DOHH2 (cell line): Measurements from ENCODE around the gene NQO2.
"Not testable (repeated sequence)": the region's sequence is repeated elsewhere in the genome, so short reads cannot be mapped to it uniquely, and the experiment has no call there.

Experiments
- EZH2phosphoT487 ChIP-seq: fragments of 200-600 bp; sonication (generic); IDR thresholded peaks from 2 replicates; pipeline ENCODE4 v1.6.1; 2017; ENCODE audit warnings: borderline replicate concordance, mild to moderate bottlenecking, antibody characterized with exemption, low read length, moderate library complexity, mixed read lengths
- TF ChIP-seq, protein P1 (sequence below): fragments of 200-600 bp; sonication (generic); IDR thresholded peaks from one replicate; pipeline ENCODE4 v1.5.1; 2014; ENCODE audit warnings: antibody characterized with exemption, mild to moderate bottlenecking, low read depth, low read length; ENCODE audit not compliant: poor library complexity, severe bottlenecking

GRCh38 chr6:3008712-3009265, 9.1 kb downstream of the NQO2 start:
- TF ChIP-seq, protein P1, sequence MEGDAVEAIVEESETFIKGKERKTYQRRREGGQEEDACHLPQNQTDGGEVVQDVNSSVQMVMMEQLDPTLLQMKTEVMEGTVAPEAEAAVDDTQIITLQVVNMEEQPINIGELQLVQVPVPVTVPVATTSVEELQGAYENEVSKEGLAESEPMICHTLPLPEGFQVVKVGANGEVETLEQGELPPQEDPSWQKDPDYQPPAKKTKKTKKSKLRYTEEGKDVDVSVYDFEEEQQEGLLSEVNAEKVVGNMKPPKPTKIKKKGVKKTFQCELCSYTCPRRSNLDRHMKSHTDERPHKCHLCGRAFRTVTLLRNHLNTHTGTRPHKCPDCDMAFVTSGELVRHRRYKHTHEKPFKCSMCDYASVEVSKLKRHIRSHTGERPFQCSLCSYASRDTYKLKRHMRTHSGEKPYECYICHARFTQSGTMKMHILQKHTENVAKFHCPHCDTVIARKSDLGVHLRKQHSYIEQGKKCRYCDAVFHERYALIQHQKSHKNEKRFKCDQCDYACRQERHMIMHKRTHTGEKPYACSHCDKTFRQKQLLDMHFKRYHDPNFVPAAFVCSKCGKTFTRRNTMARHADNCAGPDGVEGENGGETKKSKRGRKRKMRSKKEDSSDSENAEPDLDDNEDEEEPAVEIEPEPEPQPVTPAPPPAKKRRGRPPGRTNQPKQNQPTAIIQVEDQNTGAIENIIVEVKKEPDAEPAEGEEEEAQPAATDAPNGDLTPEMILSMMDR = not testable (repeated sequence)
- TF ChIP-seq EZH2phosphoT487 = not testable (repeated sequence)
